GM12864 (cell line): ENCODE data around the gene DMRTC2.
"Not testable (repeated sequence)": the region's sequence is repeated elsewhere in the genome, so short reads cannot be mapped to it uniquely, and the experiment has no call there.

ENCODE experiments used
- DNase-seq: peaks from one replicate; pipeline ENCODE4 v3.0.0-alpha.2; 2011; ENCODE audit warnings: low read depth
- H3K4me3 ChIP-seq: 2 replicates; pipeline ENCODE4 v1.5.1; 2011; ENCODE audit warnings: mild to moderate bottlenecking, low read depth, low read length, control low read depth
- TF ChIP-seq, protein P1 (sequence below): IDR thresholded peaks from 2 replicates; pipeline ENCODE4 v1.5.1; 2011; ENCODE audit warnings: low read depth, mild to moderate bottlenecking, moderate library complexity, low read length, control low read depth, inconsistent platforms; ENCODE audit errors: missing control alignments

Gene DMRTC2

GRCh38 chr19:41869374-41869955 lies 24.6 kb downstream of the DMRTC2 start:
- TF ChIP-seq, protein P1, sequence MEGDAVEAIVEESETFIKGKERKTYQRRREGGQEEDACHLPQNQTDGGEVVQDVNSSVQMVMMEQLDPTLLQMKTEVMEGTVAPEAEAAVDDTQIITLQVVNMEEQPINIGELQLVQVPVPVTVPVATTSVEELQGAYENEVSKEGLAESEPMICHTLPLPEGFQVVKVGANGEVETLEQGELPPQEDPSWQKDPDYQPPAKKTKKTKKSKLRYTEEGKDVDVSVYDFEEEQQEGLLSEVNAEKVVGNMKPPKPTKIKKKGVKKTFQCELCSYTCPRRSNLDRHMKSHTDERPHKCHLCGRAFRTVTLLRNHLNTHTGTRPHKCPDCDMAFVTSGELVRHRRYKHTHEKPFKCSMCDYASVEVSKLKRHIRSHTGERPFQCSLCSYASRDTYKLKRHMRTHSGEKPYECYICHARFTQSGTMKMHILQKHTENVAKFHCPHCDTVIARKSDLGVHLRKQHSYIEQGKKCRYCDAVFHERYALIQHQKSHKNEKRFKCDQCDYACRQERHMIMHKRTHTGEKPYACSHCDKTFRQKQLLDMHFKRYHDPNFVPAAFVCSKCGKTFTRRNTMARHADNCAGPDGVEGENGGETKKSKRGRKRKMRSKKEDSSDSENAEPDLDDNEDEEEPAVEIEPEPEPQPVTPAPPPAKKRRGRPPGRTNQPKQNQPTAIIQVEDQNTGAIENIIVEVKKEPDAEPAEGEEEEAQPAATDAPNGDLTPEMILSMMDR = no peak
- DNase-seq = no peak
- H3K4me3 ChIP-seq = no peak overlapping the region

- TF ChIP-seq, protein P1 = no peak
- no peak overlapping the region for H3K4me3 ChIP-seq
- no peak for DNase-seq
Measured at GRCh38 chr19:41870401-41870873, 25.6 kb downstream of the DMRTC2 start.

- TF ChIP-seq, protein P1 = no peak
- DNase-seq = peak; percentile 82
- no peak overlapping the region for H3K4me3 ChIP-seq
Measured at GRCh38 chr19:41871573-41872383, 26.9 kb downstream of the DMRTC2 start.

GRCh38 chr19:41872384-41872774 lies 27.5 kb downstream of the DMRTC2 start:
- TF ChIP-seq, protein P1 = no peak
- H3K4me3 ChIP-seq = no peak overlapping the region
- no peak for DNase-seq

GRCh38 chr19:41872775-41873647 lies 28.2 kb downstream of the DMRTC2 start:
- TF ChIP-seq, protein P1 = peak; percentile 85
- no peak for DNase-seq
- H3K4me3 ChIP-seq = no peak overlapping the region

DNA sequence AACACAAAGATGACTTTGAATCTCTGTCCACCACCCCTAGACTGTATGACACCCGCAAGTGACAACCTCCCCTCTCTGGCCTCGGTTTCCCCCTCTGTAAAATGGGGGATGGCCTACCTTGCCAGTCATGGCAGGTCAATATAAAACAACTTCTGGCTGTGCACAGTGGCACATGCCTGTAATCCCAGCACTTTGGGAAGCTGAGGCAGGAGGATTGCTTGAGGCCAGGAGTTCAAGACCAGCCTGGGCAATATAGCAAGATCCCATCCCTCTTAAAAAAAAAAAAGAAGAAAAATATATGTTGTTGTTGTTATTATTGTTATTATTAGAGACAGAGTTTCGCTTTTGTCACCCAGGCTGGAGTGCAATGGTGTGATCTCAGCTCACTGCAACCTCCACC lies 31.1 kb downstream of the DMRTC2 start:
- peak overlapping the region; percentile 8 for H3K4me3 ChIP-seq
- DNase-seq = not testable (repeated sequence)
